Type B pancreatic cell (in vitro differentiated cells): ENCODE results near the gene SHLD2. TPM values are rescaled to one million over a fixed set of nuclear protein-coding genes. Genes with fewer than 3 reads are reported as not detected.
"Not testable (repeated sequence)": the region's sequence is repeated elsewhere in the genome, so short reads cannot be mapped to it uniquely, and the experiment has no call there.

Experiments used
- DNase-seq: peaks from one replicate; pipeline ENCODE4 v3.0.0; 2021; ENCODE audit warnings: mixed read lengths; ENCODE audit not compliant: unreplicated experiment; ENCODE audit errors: extremely low spot score
- H3K27ac Mint-ChIP-seq: 2 replicates; pipeline ENCODE4 v1.8.0; 2021; ENCODE audit warnings: mild to moderate bottlenecking, mixed read lengths
- H3K27me3 Mint-ChIP-seq: 2 replicates; pipeline ENCODE4 v1.8.0; 2021; ENCODE audit warnings: mixed read lengths
- H3K36me3 Mint-ChIP-seq: 2 replicates; pipeline ENCODE4 v1.8.0; 2021; ENCODE audit warnings: mixed read lengths
- H3K4me1 Mint-ChIP-seq: one replicate; pipeline ENCODE4 v1.8.0; 2021; ENCODE audit warnings: mixed read lengths; ENCODE audit not compliant: unreplicated experiment
- H3K4me3 Mint-ChIP-seq: 2 replicates; pipeline ENCODE4 v1.8.0; 2021; ENCODE audit warnings: mild to moderate bottlenecking, mixed read lengths
- H3K9me3 Mint-ChIP-seq: 2 replicates; pipeline ENCODE4 v1.8.0; 2021; ENCODE audit warnings: mixed read lengths
- total RNA-seq: library from RNA; stranded (reverse); gene quantifications from 2 replicates; pipeline ENCODE4 v1.2.1, GENCODE V29; 2021; ENCODE audit warnings: low replicate concordance

The SHLD2 gene
- total RNA-seq, 1 donor from 2014 or later: 24.9 TPM

GRCh38 chr10:87213150-87213765 is 118.3 kb downstream of the SHLD2 start:
- DNase-seq, H3K4me3 Mint-ChIP-seq, H3K4me1 Mint-ChIP-seq, H3K27ac Mint-ChIP-seq, H3K36me3 Mint-ChIP-seq, H3K9me3 Mint-ChIP-seq, H3K27me3 Mint-ChIP-seq: not testable (repeated sequence)

GRCh38 chr10:87213806-87214205 is 118.8 kb downstream of the SHLD2 start:
- DNase-seq, H3K27me3 Mint-ChIP-seq, H3K27ac Mint-ChIP-seq: not testable (repeated sequence)

GRCh38 chr10:87216120-87216519 is 121.1 kb downstream of the SHLD2 start:
- H3K27ac Mint-ChIP-seq, H3K9me3 Mint-ChIP-seq, H3K36me3 Mint-ChIP-seq, DNase-seq, H3K4me1 Mint-ChIP-seq, H3K27me3 Mint-ChIP-seq, H3K4me3 Mint-ChIP-seq: not testable (repeated sequence)

More at GRCh38 chr10:87213806-87214205, 118.8 kb downstream of the SHLD2 start:
- not testable (repeated sequence) for H3K4me1 Mint-ChIP-seq, H3K9me3 Mint-ChIP-seq, H3K36me3 Mint-ChIP-seq, H3K4me3 Mint-ChIP-seq

GRCh38 chr10:87219370-87219769 is 124.4 kb downstream of the SHLD2 start:
- not testable (repeated sequence) for H3K4me3 Mint-ChIP-seq, H3K36me3 Mint-ChIP-seq, H3K27ac Mint-ChIP-seq, H3K9me3 Mint-ChIP-seq, H3K4me1 Mint-ChIP-seq, DNase-seq, H3K27me3 Mint-ChIP-seq

- H3K27me3 Mint-ChIP-seq, H3K36me3 Mint-ChIP-seq, H3K27ac Mint-ChIP-seq, H3K4me1 Mint-ChIP-seq, DNase-seq, H3K9me3 Mint-ChIP-seq, H3K4me3 Mint-ChIP-seq: not testable (repeated sequence)
Observed at GRCh38 chr10:87222789-87223188, 127.8 kb downstream of the SHLD2 start.

- H3K4me1 Mint-ChIP-seq: not testable (repeated sequence)
Observed at GRCh38 chr10:87225148-87225547, 130.1 kb downstream of the SHLD2 start, which contains the start of gene NUTM2A. NUTM2A (plus strand) TSS chr10:87225448; CDS start chr10:87225831, 383 bp downstream.

GRCh38 chr10:87228247-87228646 is 133.2 kb downstream of the SHLD2 start:
- not testable (repeated sequence) for H3K9me3 Mint-ChIP-seq, H3K4me3 Mint-ChIP-seq, DNase-seq, H3K36me3 Mint-ChIP-seq, H3K27ac Mint-ChIP-seq, H3K4me1 Mint-ChIP-seq, H3K27me3 Mint-ChIP-seq

More at GRCh38 chr10:87225148-87225547, 130.1 kb downstream of the SHLD2 start, which contains the start of gene NUTM2A:
- H3K36me3 Mint-ChIP-seq, H3K27ac Mint-ChIP-seq, DNase-seq, H3K27me3 Mint-ChIP-seq, H3K4me3 Mint-ChIP-seq, H3K9me3 Mint-ChIP-seq: not testable (repeated sequence)

- not testable (repeated sequence) for H3K27me3 Mint-ChIP-seq, H3K9me3 Mint-ChIP-seq, H3K4me1 Mint-ChIP-seq, H3K27ac Mint-ChIP-seq, DNase-seq, H3K4me3 Mint-ChIP-seq, H3K36me3 Mint-ChIP-seq
Observed at GRCh38 chr10:87229211-87229610, 134.2 kb downstream of the SHLD2 start.

GRCh38 chr10:87234854-87235253 is 139.8 kb downstream of the SHLD2 start:
- H3K4me1 Mint-ChIP-seq, H3K27ac Mint-ChIP-seq, H3K36me3 Mint-ChIP-seq, H3K9me3 Mint-ChIP-seq, H3K4me3 Mint-ChIP-seq, DNase-seq, H3K27me3 Mint-ChIP-seq: not testable (repeated sequence)

- not testable (repeated sequence) for H3K36me3 Mint-ChIP-seq, H3K9me3 Mint-ChIP-seq, H3K27ac Mint-ChIP-seq, H3K27me3 Mint-ChIP-seq, H3K4me3 Mint-ChIP-seq, DNase-seq, H3K4me1 Mint-ChIP-seq
Observed at GRCh38 chr10:87237244-87237643, 142.2 kb downstream of the SHLD2 start.

- not testable (repeated sequence) for H3K27me3 Mint-ChIP-seq, H3K4me3 Mint-ChIP-seq, H3K4me1 Mint-ChIP-seq, H3K36me3 Mint-ChIP-seq, H3K27ac Mint-ChIP-seq, H3K9me3 Mint-ChIP-seq, DNase-seq
Observed at GRCh38 chr10:87239346-87239808, 144.4 kb downstream of the SHLD2 start.

Other genes with a start within 250 kb of the SHLD2 start
- gene MMRN2, start 137.6 kb upstream of the SHLD2 start, total RNA-seq: 4.0 and 5.5 TPM in 2 replicates
- gene SNCG, start 136.6 kb upstream of the SHLD2 start, total RNA-seq: 60.4 and 77.6 TPM in 2 replicates
- gene ADIRF, start 126.7 kb upstream of the SHLD2 start, total RNA-seq: 1.5 TPM in 1 of 2 replicates, not detected in the other
- gene FAM25A, start 74.9 kb upstream of the SHLD2 start, total RNA-seq: not detected in 2 replicates
- gene GLUD1, start 363 bp upstream of the SHLD2 start, total RNA-seq: 123 and 144 TPM in 2 replicates
- gene NUTM2A, start 130.2 kb downstream of the SHLD2 start, total RNA-seq: 1.5 and 3.2 TPM in 2 replicates